MCF 10A (cell line): ENCODE results near the gene CCHCR1. TPM values are rescaled to one million over a fixed set of nuclear protein-coding genes. Genes with fewer than 3 reads are reported as not detected.

Source experiments
- BruUV-seq: library from RNA; stranded (reverse); fragments of 400-500 nt; replicated peaks from 2 replicates; lab custom pipeline; 2021; lab: Mats Ljungman, UMichigan
- CTCF ChIA-PET: fragments of 300-600 bp; sonication (Branson Sonifier 250); formaldehyde crosslinking; extraction: SDS; loops from one replicate; lab custom pipeline; 2021; ENCODE audit warnings: antibody characterized with exemption, inconsistent platforms; lab: Yijun Ruan, JAX
- POLR2A ChIA-PET: fragments of 300-600, 350-650 bp; sonication (Branson Sonifier 250); formaldehyde crosslinking; extraction: SDS; loops from one replicate; lab custom pipeline; 2020; ENCODE audit warnings: antibody characterized with exemption, inconsistent platforms; lab: Yijun Ruan, JAX
- DNase-seq: peaks from one replicate; pipeline ENCODE4 v3.0.0-alpha.2; 2018; ENCODE audit not compliant: unreplicated experiment
- H3K27ac Mint-ChIP-seq: one replicate; pipeline ENCODE4 v1.8.0; 2022; ENCODE audit warnings: mild to moderate bottlenecking, low read depth, mixed read lengths; ENCODE audit not compliant: unreplicated experiment
- H3K27me3 Mint-ChIP-seq: one replicate; pipeline ENCODE4 v1.8.0; 2022; ENCODE audit warnings: mixed read lengths; ENCODE audit not compliant: insufficient read depth, unreplicated experiment
- H3K36me3 Mint-ChIP-seq: one replicate; pipeline ENCODE4 v1.8.0; 2022; ENCODE audit warnings: mild to moderate bottlenecking, moderate library complexity, mixed read lengths; ENCODE audit not compliant: insufficient read depth, unreplicated experiment
- H3K4me1 Mint-ChIP-seq: one replicate; pipeline ENCODE4 v1.8.0; 2022; ENCODE audit warnings: mixed read lengths; ENCODE audit not compliant: insufficient read depth, unreplicated experiment
- H3K4me3 Mint-ChIP-seq: one replicate; pipeline ENCODE4 v1.8.0; 2022; ENCODE audit warnings: mild to moderate bottlenecking, moderate library complexity, mixed read lengths; ENCODE audit not compliant: unreplicated experiment
- H3K9me3 Mint-ChIP-seq: one replicate; pipeline ENCODE4 v1.8.0; 2022; ENCODE audit warnings: mixed read lengths; ENCODE audit not compliant: unreplicated experiment
- CTCF ChIP-seq: fragments of 200-600 bp; IDR thresholded peaks from one replicate; pipeline ENCODE4 v1.8.0; 2022; ENCODE audit warnings: antibody characterized with exemption, mild to moderate bottlenecking; ENCODE audit not compliant: unreplicated experiment
- intact Hi-C: fragments of 100-400 bp; cut with micrococcal nuclease; formaldehyde crosslinking; loops from 2 replicates; pipeline ENCODE4 v1.14.1; 2022
- total RNA-seq: library from RNA; stranded (reverse); gene quantifications from 2 replicates; pipeline ENCODE4 v1.2.3, GENCODE V29; 2022

The CCHCR1 gene
- total RNA-seq, 1 experiment from 2014 or later: 18.4 TPM

- CTCF ChIA-PET: interaction anchor here (0.7 to 1.1 kb wide), 4 partner anchors 9 to 231 kb away, joined by 3 to 5 read pairs (median 4); no protein-coding TSS in a partner anchor
- intact Hi-C loops: no loop called here
Measured at GRCh38 chr6:31135710-31136109, 21.9 kb downstream of the CCHCR1 start.

DNA sequence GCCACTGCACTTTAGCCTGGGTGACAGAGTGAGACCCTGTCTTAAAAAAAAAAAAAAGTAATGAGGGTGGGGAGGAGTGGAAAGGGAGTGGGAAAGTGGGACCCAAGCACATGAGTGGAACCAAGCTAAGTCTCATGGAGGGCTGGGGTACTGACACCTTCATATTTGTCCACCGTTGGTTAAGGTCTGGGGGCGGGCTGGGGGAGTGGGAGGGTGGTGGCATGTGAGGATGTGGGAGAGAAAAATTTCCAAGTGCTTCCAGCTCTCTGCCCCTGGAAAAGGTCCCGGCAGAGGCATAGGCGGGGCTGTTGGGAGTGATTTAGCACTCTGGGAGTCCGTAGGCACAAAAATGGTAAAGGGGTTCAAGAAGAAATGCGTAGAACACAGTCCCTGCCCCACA is 24.8 kb downstream of the CCHCR1 start:
- H3K36me3 Mint-ChIP-seq: peaks cover 11% of the 10 kb centered on the region
- intact Hi-C loops: no loop called here
- CTCF ChIA-PET: interaction anchor here (0.5 to 2.7 kb wide), 8 partner anchors 8 to 1735 kb away, joined by 3 to 13 read pairs (median 4); partner anchors contain the start of gene PSORS1C1
- no peak for TF ChIP-seq CTCF
- BruUV-seq: no TSS peak
- DNase-seq: no peak
- no peak overlapping the region for H3K27ac Mint-ChIP-seq
- no peaks in the 10 kb centered on the region for H3K9me3 Mint-ChIP-seq
- POLR2A ChIA-PET: interaction anchor here (1.1 kb wide), 1 partner anchor 17 kb away, joined by 4 read pairs; no protein-coding TSS in a partner anchor
- peaks cover 9% of the 10 kb centered on the region for H3K4me1 Mint-ChIP-seq
- no peaks in the 10 kb centered on the region for H3K27me3 Mint-ChIP-seq
- no peak overlapping the region for H3K4me3 Mint-ChIP-seq

More at GRCh38 chr6:31135710-31136109, 21.9 kb downstream of the CCHCR1 start:
- no peak for DNase-seq
- no peak overlapping the region for H3K4me3 Mint-ChIP-seq
- no peak for TF ChIP-seq CTCF
- no peaks in the 10 kb centered on the region for H3K9me3 Mint-ChIP-seq
- BruUV-seq: no TSS peak
- POLR2A ChIA-PET: interaction anchor here (0.6 to 1.4 kb wide), 2 partner anchors 231 to 313 kb away, joined by 4 to 5 read pairs; no protein-coding TSS in a partner anchor
- H3K36me3 Mint-ChIP-seq: peaks cover 6% of the 10 kb centered on the region
- peaks cover 15% of the 10 kb centered on the region for H3K4me1 Mint-ChIP-seq
- H3K27me3 Mint-ChIP-seq: no peaks in the 10 kb centered on the region
- H3K27ac Mint-ChIP-seq: no peak overlapping the region

GRCh38 chr6:31131595-31131994 is 26.0 kb downstream of the CCHCR1 start:
- H3K27ac Mint-ChIP-seq: no peak overlapping the region
- POLR2A ChIA-PET: no interaction called here
- peaks cover 9% of the 10 kb centered on the region for H3K4me1 Mint-ChIP-seq
- no peak for TF ChIP-seq CTCF
- no peak overlapping the region for H3K4me3 Mint-ChIP-seq
- intact Hi-C loops: no loop called here
- H3K27me3 Mint-ChIP-seq: no peaks in the 10 kb centered on the region
- no TSS peak for BruUV-seq
- DNase-seq: no peak
- no peaks in the 10 kb centered on the region for H3K9me3 Mint-ChIP-seq
- CTCF ChIA-PET: interaction anchor here (0.5 to 2.7 kb wide), 10 partner anchors 9 to 410 kb away, joined by 3 to 12 read pairs (median 4); no protein-coding TSS in a partner anchor
- peaks cover 12% of the 10 kb centered on the region for H3K36me3 Mint-ChIP-seq

GRCh38 chr6:31130751-31131150 is 26.9 kb downstream of the CCHCR1 start:
- Mint-ChIP-seq H3K27me3 (no peaks in the 10 kb centered on the region), H3K36me3 (peaks cover 12% of the 10 kb centered on the region), H3K4me1 (peaks cover 18% of the 10 kb centered on the region), H3K27ac (no peak overlapping the region), H3K9me3 (no peaks in the 10 kb centered on the region), H3K4me3 (no peak overlapping the region)
- BruUV-seq: no TSS peak
- CTCF ChIA-PET: interaction anchor here (0.6 to 3.4 kb wide), 9 partner anchors 8 to 1715 kb away, joined by 3 to 15 read pairs (median 5); partner anchors contain the start of gene PSORS1C2
- POLR2A ChIA-PET: no interaction called here
- no peak for DNase-seq
- intact Hi-C loops: no loop called here
- no peak for TF ChIP-seq CTCF
